Effector memory CD8-positive, alpha-beta T cell (primary cell): ENCODE measurements around the gene PSD2.

Source experiments
- ATAC-seq: fragments of 150-1000 bp; cut with Tn5 transposase; replicated peaks from 2 replicates; pipeline ENCODE4 v1.10.0; 2021; ENCODE audit warnings: mild to moderate bottlenecking, moderate library complexity
- DNase-seq, 3 experiments: peaks; one replicate each; pipeline ENCODE4 v3.0.0; 2021
- H3K27ac Mint-ChIP-seq, 2 donors: one replicate each; pipeline ENCODE4 v1.8.0; 2022; ENCODE audit warnings: mild to moderate bottlenecking in 2 of 2, mixed read lengths in 2 of 2, moderate library complexity in 2 of 2
- H3K27me3 Mint-ChIP-seq, 2 donors: one replicate each; pipeline ENCODE4 v1.8.0; 2022; ENCODE audit warnings: mixed read lengths in 2 of 2
- H3K36me3 Mint-ChIP-seq: one replicate; pipeline ENCODE4 v1.8.0; 2022; ENCODE audit warnings: mild to moderate bottlenecking, moderate library complexity, mixed read lengths; ENCODE audit not compliant: insufficient read depth
- H3K4me1 Mint-ChIP-seq, 2 donors: one replicate each; pipeline ENCODE4 v1.8.0; 2022; ENCODE audit warnings: low read depth in 2 of 2, mixed read lengths in 2 of 2
- H3K4me3 Mint-ChIP-seq, 2 donors: one replicate each; pipeline ENCODE4 v1.8.0; 2022; ENCODE audit warnings: mild to moderate bottlenecking in 2 of 2, mixed read lengths in 2 of 2, moderate library complexity in 2 of 2
- H3K9me3 Mint-ChIP-seq, 2 donors: one replicate each; pipeline ENCODE4 v1.8.0; 2022; ENCODE audit warnings: mixed read lengths in 2 of 2

Gene PSD2

GRCh38 chr5:139768807-139769465 lies 26.7 kb upstream of the PSD2 start:
- DNase-seq (no peak), ATAC-seq (no peak)
- Mint-ChIP-seq H3K4me3 (no peak overlapping the region), H3K27ac (no peak overlapping the region), H3K36me3 (peaks cover under 1% of the 10 kb centered on the region), H3K9me3 (no peaks in the 10 kb centered on the region), H3K27me3 (peaks cover 11 to 23% of the 10 kb centered on the region in 2 donors), H3K4me1 (peaks cover 11 to 13% of the 10 kb centered on the region in 2 donors)

GRCh38 chr5:139769477-139769876 lies 26.1 kb upstream of the PSD2 start:
- Mint-ChIP-seq H3K27ac (no peak overlapping the region), H3K4me1 (peaks cover 11% of the 10 kb centered on the region in 2 donors), H3K36me3 (peaks cover 3% of the 10 kb centered on the region), H3K27me3 (peaks cover 15 to 23% of the 10 kb centered on the region in 2 donors), H3K9me3 (no peaks in the 10 kb centered on the region), H3K4me3 (no peak overlapping the region)
- DNase-seq (no peak), ATAC-seq (no peak)

DNA sequence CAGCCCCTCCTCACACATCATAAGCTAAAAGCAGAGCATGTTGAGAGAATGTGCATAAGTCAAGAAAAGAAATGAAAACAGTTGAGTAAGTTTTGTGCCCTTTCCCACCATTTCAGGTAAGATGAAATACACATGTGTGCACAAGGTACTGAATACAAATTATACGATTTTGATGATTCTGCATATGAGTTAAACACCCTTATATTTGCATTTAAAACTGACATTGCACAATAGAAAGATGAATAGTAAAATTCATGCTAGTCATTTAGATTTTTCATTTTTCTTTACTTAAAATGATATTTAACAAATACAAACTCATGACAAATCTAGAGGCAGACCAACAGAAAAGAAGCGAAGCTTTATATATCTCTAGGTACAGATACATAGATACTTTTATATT lies 24.9 kb upstream of the PSD2 start:
- no peaks in the 10 kb centered on the region for H3K9me3 Mint-ChIP-seq
- H3K4me3 Mint-ChIP-seq, result no peak overlapping the region

DNA sequence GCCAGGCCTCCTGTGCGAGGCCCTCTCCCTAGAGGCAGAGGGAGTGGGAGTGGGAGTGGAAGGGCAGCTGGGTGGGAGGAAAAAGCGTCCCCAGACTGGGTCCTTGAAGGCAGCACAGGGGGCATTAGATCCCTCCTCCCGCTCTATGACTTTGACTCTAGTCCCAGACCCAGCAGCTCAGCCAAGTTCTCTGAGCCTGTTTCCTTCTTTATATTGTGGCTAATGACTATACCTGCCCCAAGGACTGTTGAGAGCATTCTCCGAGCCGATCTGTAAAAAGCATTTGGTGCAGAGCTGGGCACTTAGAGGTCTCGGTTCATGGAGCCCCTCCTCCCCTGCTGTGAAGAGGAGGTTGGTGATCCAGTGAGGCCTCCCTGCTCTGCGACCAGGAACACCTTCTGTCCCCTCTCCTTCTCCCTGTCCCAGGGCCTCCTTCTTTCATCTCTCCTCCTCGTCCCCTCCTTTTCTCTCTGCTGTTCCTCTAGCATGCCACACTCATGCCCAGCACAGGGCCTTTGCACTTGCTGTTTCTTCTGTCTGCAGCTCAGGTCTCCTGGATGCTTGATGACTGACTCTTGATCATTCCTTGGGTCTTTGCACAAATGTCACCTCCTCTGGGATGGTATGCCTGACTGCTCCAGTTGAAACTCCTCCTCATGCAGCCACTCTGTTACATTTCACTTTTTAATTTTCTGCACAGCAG lies 23.4 kb upstream of the PSD2 start:
- no peak for DNase-seq
- Mint-ChIP-seq H3K27me3 (peaks cover 6 to 16% of the 10 kb centered on the region in 2 donors), H3K4me3 (no peak overlapping the region), H3K4me1 (peaks cover 6 to 10% of the 10 kb centered on the region in 2 donors), H3K9me3 (no peaks in the 10 kb centered on the region), H3K36me3 (peaks cover 6% of the 10 kb centered on the region), H3K27ac (no peak overlapping the region)
- ATAC-seq, result no peak

More for the DNA sequence above, 24.9 kb upstream of the PSD2 start:
- H3K4me1 Mint-ChIP-seq, result peaks cover 8 to 10% of the 10 kb centered on the region in 2 donors
- ATAC-seq (no peak), DNase-seq (no peak)
- H3K27me3 Mint-ChIP-seq, result peaks cover 6 to 11% of the 10 kb centered on the region in 2 donors
- H3K27ac Mint-ChIP-seq, result no peak overlapping the region
- H3K36me3 Mint-ChIP-seq, result peaks cover 6% of the 10 kb centered on the region

- H3K27me3 Mint-ChIP-seq, result peaks cover 6 to 16% of the 10 kb centered on the region in 2 donors
- H3K4me3 Mint-ChIP-seq, result no peak overlapping the region
- no peak for ATAC-seq
- H3K27ac Mint-ChIP-seq, result no peak overlapping the region
- no peak for DNase-seq
- H3K4me1 Mint-ChIP-seq, result peaks cover 6 to 10% of the 10 kb centered on the region in 2 donors
- H3K36me3 Mint-ChIP-seq, result peaks cover 6% of the 10 kb centered on the region
- H3K9me3 Mint-ChIP-seq, result no peaks in the 10 kb centered on the region
Measured at GRCh38 chr5:139772927-139773690, 22.5 kb upstream of the PSD2 start.

GRCh38 chr5:139774980-139775661 lies 20.5 kb upstream of the PSD2 start:
- Mint-ChIP-seq H3K27ac (peak overlapping the region in 1 of 2 donors; percentile 36), H3K27me3 (peaks cover 6 to 16% of the 10 kb centered on the region in 2 donors), H3K4me1 (peaks cover 6 to 10% of the 10 kb centered on the region in 2 donors), H3K36me3 (peaks cover 6% of the 10 kb centered on the region), H3K4me3 (peak overlapping the region; percentile 44 to 53), H3K9me3 (no peaks in the 10 kb centered on the region)
- DNase-seq, result peak; percentile 81 to 88 (median 83)
- peak; percentile 99 for ATAC-seq

DNA sequence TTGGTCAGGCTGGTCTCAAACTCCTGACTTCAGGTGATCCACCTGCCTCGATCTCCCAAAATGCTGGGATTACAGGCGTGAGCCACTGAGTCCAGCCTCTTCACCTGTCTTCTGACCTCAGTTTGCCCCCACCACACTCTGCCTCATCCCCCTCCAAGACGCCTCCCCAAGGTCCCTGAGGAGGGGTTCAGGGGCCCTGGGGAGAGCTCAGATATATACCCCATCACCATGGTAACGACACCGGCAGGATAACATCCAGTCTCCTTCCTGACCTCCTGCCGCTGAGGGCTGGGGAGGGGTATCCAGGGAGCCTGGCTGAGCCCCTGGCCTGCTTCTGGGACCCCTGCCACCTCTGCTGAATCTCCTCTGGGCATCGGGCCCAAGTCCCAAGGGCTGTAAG lies 19.7 kb upstream of the PSD2 start:
- Mint-ChIP-seq H3K27me3 (peaks cover 6 to 16% of the 10 kb centered on the region in 2 donors), H3K9me3 (no peaks in the 10 kb centered on the region), H3K27ac (peak overlapping the region in 1 of 2 donors; percentile 17), H3K36me3 (peaks cover 6% of the 10 kb centered on the region), H3K4me3 (peak overlapping the region; percentile 44 to 53), H3K4me1 (peaks cover 6 to 10% of the 10 kb centered on the region in 2 donors)
- ATAC-seq (no peak), DNase-seq (no peak)

DNA sequence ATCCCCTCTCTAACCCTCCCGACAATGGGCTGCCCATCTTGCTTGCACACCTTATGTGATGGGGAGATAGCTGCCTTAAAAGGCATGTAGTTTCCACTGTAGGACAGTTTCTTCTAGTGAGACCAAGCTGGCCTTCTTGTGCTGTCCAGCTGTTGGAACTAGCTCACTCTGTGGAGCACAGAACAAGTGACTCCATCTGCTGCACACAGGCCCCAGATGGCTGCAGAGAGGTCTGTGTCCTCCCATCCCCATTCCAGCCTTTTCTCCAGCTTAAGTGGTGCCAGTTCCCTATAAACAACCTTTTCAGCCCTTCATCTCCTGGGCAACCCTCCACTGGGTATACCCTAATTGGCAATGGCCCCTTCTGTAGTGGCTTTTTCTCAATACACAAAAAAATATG lies 18.7 kb upstream of the PSD2 start:
- no peak for ATAC-seq
- Mint-ChIP-seq H3K9me3 (no peaks in the 10 kb centered on the region), H3K27me3 (peaks cover 6 to 16% of the 10 kb centered on the region in 2 donors), H3K36me3 (peaks cover 6% of the 10 kb centered on the region), H3K4me3 (no peak overlapping the region), H3K4me1 (peaks cover 6 to 10% of the 10 kb centered on the region in 2 donors), H3K27ac (no peak overlapping the region)
- DNase-seq, result no peak

- H3K27me3 Mint-ChIP-seq, result peaks cover 25 to 28% of the 10 kb centered on the region in 2 donors
- H3K27ac Mint-ChIP-seq, result no peak overlapping the region
- DNase-seq, result no peak
- peaks cover 0 to 1% of the 10 kb centered on the region in 2 donors for H3K4me1 Mint-ChIP-seq
- H3K4me3 Mint-ChIP-seq, result no peak overlapping the region
- no peaks in the 10 kb centered on the region for H3K9me3 Mint-ChIP-seq
- no peak for ATAC-seq
- H3K36me3 Mint-ChIP-seq, result peaks cover 4% of the 10 kb centered on the region
Measured at GRCh38 chr5:139783436-139783965, 12.1 kb upstream of the PSD2 start.

DNA sequence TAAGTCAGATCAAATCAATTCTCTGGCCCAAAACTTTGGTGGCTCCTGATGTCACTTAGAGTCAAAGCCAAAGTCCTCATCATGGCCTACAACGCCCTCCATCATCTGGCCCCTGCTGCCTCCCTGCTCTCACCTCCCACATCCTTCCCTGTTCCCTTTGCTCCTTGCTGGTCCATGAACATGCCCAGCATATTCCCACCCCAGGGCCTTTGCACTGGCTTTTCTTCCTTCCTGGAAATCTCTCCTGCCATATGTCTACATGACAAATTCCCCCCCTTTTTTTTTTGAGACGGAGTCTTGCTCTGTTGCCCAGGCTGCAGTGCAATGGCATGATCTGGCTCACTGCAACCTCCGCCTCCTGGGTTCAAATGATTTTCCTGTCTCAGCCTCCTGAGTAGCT lies 11.1 kb upstream of the PSD2 start:
- no peaks in the 10 kb centered on the region for H3K9me3 Mint-ChIP-seq
- no peak overlapping the region for H3K4me3 Mint-ChIP-seq
- no peak overlapping the region for H3K27ac Mint-ChIP-seq
- H3K4me1 Mint-ChIP-seq, result peaks cover 0 to 4% of the 10 kb centered on the region in 2 donors
- no peak for DNase-seq
- H3K27me3 Mint-ChIP-seq, result peaks cover 25 to 28% of the 10 kb centered on the region in 2 donors
- H3K36me3 Mint-ChIP-seq, result peaks cover 4% of the 10 kb centered on the region
- ATAC-seq, result no peak

GRCh38 chr5:139787257-139787567 lies 8.4 kb upstream of the PSD2 start:
- peaks cover 32 to 38% of the 10 kb centered on the region in 2 donors for H3K27me3 Mint-ChIP-seq
- ATAC-seq, result no peak
- no peaks in the 10 kb centered on the region for H3K9me3 Mint-ChIP-seq
- peaks cover 7% of the 10 kb centered on the region for H3K36me3 Mint-ChIP-seq
- peaks cover 0 to 4% of the 10 kb centered on the region in 2 donors for H3K4me1 Mint-ChIP-seq
- DNase-seq, result no peak
- peak overlapping the region in 1 of 2 donors; percentile 36 for H3K27ac Mint-ChIP-seq
- peak overlapping the region; percentile 80 to 82 for H3K4me3 Mint-ChIP-seq

DNA sequence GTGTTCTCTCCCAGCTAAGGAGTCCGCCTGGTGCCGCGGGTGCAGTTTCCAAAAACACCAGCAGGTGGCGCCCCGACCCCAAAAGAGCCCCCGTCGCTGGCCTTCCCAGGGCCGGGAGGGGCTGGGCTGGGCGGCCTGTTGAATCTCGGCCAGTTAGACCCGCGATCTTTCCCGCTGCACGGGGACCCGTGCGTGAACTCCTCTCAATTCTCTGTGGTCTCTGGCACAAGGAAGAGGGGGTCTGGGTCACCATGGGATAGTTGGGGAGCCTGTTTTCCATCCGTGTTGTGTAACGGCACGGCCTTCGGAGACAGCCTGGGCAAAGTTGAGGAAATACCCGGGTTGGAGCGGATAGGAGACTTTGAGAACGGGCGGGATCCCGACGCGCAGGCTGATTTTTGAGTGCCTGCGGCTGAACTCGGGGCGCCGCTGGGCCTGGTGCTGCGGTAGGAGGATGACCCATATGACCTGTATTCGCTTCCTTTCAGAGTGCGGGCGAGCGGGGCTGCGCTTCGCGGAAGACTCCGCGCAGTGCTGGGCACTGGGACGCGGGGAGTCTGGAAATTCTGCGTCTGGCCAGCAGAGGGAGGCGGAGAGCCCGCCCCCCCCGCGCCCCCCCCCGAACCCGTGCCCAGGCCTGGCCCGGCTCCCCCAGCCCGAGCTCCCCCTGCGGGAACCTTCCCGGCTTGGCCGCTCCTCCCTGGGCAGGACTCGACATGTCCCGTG lies 7.9 kb upstream of the PSD2 start:
- Mint-ChIP-seq H3K27ac (peak overlapping the region in 1 of 2 donors; percentile 36), H3K27me3 (peaks cover 35 to 43% of the 10 kb centered on the region in 2 donors), H3K9me3 (no peaks in the 10 kb centered on the region), H3K4me1 (peaks cover 0 to 4% of the 10 kb centered on the region in 2 donors), H3K4me3 (peak overlapping the region; percentile 80 to 82), H3K36me3 (peaks cover 7% of the 10 kb centered on the region)
- ATAC-seq (peak; percentile 89), DNase-seq (peak; percentile 88 to 95 (median 89))
